CD4-positive, alpha-beta T cell (primary cell): ENCODE measurements around the gene SCRT2. TPM values are rescaled to one million over a fixed set of nuclear protein-coding genes. Genes with fewer than 3 reads are reported as not detected.
A peak's percentile ranks its signal among the peaks of the same experiment; 100 is the strongest.
"Not testable (repeated sequence)": the region's sequence is repeated elsewhere in the genome, so short reads cannot be mapped to it uniquely, and the experiment has no call there.

Experiments
- ATAC-seq: fragments of 200-7000 bp; cut with Tn5 transposase; one replicate; pipeline ENCODE4 v1.10.0; 2022; ENCODE audit warnings: mild to moderate bottlenecking; ENCODE audit not compliant: poor library complexity
- CTCF ChIA-PET: fragments of 350-600 bp; sonication (Branson Sonifier 250); formaldehyde crosslinking; loops from one replicate; lab custom pipeline; 2021; ENCODE audit warnings: antibody characterized with exemption, inconsistent platforms; lab: Charles Lee
- POLR2A ChIA-PET: fragments of 350-600 bp; sonication (Branson Sonifier 250); formaldehyde crosslinking; loops from one replicate; lab custom pipeline; 2021; ENCODE audit warnings: antibody characterized with exemption, inconsistent platforms; lab: Charles Lee
- DNase-seq, 14 experiments: peaks; one replicate each; pipeline ENCODE4 v3.0.0-alpha.2; 2013 to 2020; ENCODE audit warnings: mixed read lengths in 2 of 14
- H3K27ac ChIP-seq, 2 donors: one replicate each; pipeline versions ENCODE4 v1.5.1 to v1.7.0; 2013; ENCODE audit warnings: low read length in 2 of 2, low read depth in 1 of 2, mild to moderate bottlenecking in 1 of 2
- H3K27me3 ChIP-seq, 2 experiments: 1 replicate in 1 of 2; 2 replicates in 1 of 2; pipeline versions ENCODE4 v1.6.1 to v1.7.0; 2013; ENCODE audit warnings: low read length in 2 of 2, control low read depth in 1 of 2, mild to moderate bottlenecking in 1 of 2, moderate library complexity in 1 of 2; ENCODE audit not compliant: insufficient read depth in 2 of 2, control insufficient read depth in 1 of 2
- H3K36me3 ChIP-seq: one replicate; pipeline ENCODE4 v1.6.1; 2013; ENCODE audit warnings: low read length, control low read depth; ENCODE audit not compliant: insufficient read depth
- H3K4me1 ChIP-seq: one replicate; pipeline ENCODE4 v1.6.1; 2013; ENCODE audit warnings: low read length, control low read depth; ENCODE audit not compliant: insufficient read depth
- H3K4me3 ChIP-seq: one replicate; pipeline ENCODE4 v1.5.1; 2013; ENCODE audit warnings: mild to moderate bottlenecking, low read length, moderate library complexity
- H3K9me3 ChIP-seq, 2 experiments: 1 replicate in 1 of 2; 2 replicates in 1 of 2; pipeline versions ENCODE4 v1.6.1 to v1.7.0; 2013; ENCODE audit warnings: low read length in 2 of 2, mild to moderate bottlenecking in 2 of 2, control low read depth in 1 of 2, moderate library complexity in 1 of 2; ENCODE audit not compliant: control insufficient read depth in 1 of 2, insufficient read depth in 1 of 2
- H3K27ac Mint-ChIP-seq: one replicate; pipeline ENCODE4 v1.8.0; 2020; ENCODE audit warnings: mixed read lengths
- H3K27me3 Mint-ChIP-seq: one replicate; pipeline ENCODE4 v1.8.0; 2021; ENCODE audit warnings: mixed read lengths
- H3K36me3 Mint-ChIP-seq: one replicate; pipeline ENCODE4 v1.8.0; 2021; ENCODE audit warnings: low read depth, mixed read lengths
- H3K4me1 Mint-ChIP-seq: one replicate; pipeline ENCODE4 v1.8.0; 2021; ENCODE audit warnings: low read depth, mixed read lengths
- H3K4me3 Mint-ChIP-seq: one replicate; pipeline ENCODE4 v1.8.0; 2020; ENCODE audit warnings: mild to moderate bottlenecking, mixed read lengths
- H3K9me3 Mint-ChIP-seq: one replicate; pipeline ENCODE4 v1.8.0; 2020; ENCODE audit warnings: mixed read lengths
- CTCF ChIP-seq: fragments of 200-600 bp; IDR thresholded peaks from one replicate; pipeline ENCODE4 v1.8.0; 2022; ENCODE audit warnings: antibody characterized with exemption, mild to moderate bottlenecking
- intact Hi-C, 2 experiments: fragments of 100-400 bp; cut with DNase I in 1 of 2; cut with micrococcal nuclease in 1 of 2; formaldehyde crosslinking; loops; one replicate each; pipeline versions ENCODE4 v1.15.1 to v1.9.0; 2023 to 2025; cut with DNase I, micrococcal nuclease
- total RNA-seq, 174 experiments: library from RNA in 2 of 174; stranded (reverse) in 2 of 174; gene quantifications; one replicate each; pipeline ENCODE4 v1.2.3 and lab custom pipeline; 2021 to 2026

The SCRT2 gene
- total RNA-seq, 2 experiments from 2014 or later, result not detected

DNA sequence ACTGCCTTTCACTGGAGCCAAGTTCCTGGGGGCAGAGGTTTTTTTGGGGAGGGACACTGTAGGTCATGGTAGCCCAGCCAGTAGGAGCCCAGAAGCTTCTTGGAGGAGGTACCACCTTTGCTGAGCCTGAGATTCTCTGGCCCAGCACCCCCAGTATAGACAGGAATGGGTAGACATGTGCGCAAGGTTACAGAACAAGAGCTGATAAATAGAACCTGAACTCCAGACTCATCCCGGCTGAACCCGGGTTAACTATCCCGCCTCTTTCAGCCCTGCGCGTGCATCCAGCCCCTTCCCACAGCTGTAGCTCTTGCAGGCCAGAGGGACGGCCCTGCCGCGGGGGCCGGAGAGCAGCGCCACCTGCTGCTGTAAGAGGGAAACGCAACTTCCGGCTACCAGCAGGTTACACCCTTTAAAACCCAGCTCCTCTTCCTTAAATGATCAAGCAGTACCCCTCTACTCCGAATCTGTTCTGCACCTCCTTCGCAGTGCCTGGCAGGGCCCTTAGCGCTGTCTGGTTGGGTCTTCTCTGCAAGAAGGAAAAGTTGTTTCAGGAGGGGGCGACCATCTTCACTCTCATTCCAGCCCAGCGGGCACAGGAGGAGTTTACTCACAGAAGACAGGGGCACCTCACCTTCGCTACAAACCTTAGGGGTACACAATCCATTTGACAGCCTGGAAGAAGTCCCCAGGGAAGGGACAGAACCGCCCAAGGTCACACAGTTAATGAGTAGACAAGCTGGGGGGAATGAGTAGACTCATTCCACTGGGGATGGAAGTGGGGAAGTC lies 30.1 kb downstream of the SCRT2 start:
- peak; percentile 69 for ATAC-seq
- POLR2A ChIA-PET, result no interaction called here
- H3K4me1 Mint-ChIP-seq, result peaks cover 22% of the 10 kb centered on the region
- H3K27me3 Mint-ChIP-seq, result peaks cover 21% of the 10 kb centered on the region
- intact Hi-C loops, result loop anchor here (2.0 to 5.0 kb wide), 3 partner anchors 98 to 291 kb away; no protein-coding TSS in a partner anchor
- Histone ChIP-seq H3K4me1 (peaks cover 17% of the 10 kb centered on the region), H3K27me3 (peaks cover 12 to 14% of the 10 kb centered on the region in 2 experiments), H3K4me3 (no peak overlapping the region), H3K36me3 (peaks cover 13% of the 10 kb centered on the region), H3K27ac (no peak overlapping the region), H3K9me3 (peaks cover 0 to 3% of the 10 kb centered on the region in 2 experiments)
- CTCF ChIA-PET, result interaction anchor here (0.6 to 1.3 kb wide), 8 partner anchors 9 to 291 kb away, joined by 3 to 10 read pairs (median 4); no protein-coding TSS in a partner anchor
- no peaks in the 10 kb centered on the region for H3K9me3 Mint-ChIP-seq
- no peak overlapping the region for H3K4me3 Mint-ChIP-seq
- no peak overlapping the region for H3K27ac Mint-ChIP-seq
- peak; percentile 95 for TF ChIP-seq CTCF
- peaks cover 12% of the 10 kb centered on the region for H3K36me3 Mint-ChIP-seq
- DNase-seq, result peak; percentile 28 to 80 (median 52)

DNA sequence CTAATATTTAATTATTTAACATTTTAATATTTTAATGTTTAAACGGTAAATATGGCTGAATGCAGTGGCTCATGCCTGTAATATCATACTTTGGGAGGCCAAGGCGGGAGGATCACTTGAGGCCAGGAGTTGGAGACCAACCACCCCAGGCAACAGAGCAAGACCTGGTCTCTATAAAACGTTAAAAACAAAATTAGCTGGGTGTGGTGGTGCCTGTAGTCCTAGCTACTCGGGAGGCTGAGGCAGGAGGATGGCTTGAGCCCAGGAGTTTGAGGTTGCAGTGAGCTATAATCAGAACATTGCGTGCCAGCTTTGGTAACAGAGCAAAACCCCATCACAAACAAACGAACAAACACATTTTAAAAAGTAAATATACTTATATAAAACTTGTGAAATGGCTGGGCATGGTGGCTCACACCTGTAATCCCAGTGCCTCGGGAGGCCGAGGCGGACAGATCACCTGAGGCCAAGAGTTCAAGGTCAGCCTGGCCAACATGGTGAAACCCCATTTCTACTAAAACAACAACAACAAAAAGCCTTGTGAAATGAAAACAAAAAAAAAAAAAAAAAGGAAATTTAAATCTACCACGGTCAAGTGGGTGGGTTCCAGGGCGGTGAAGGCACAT lies 30.8 kb downstream of the SCRT2 start:
- no peak for TF ChIP-seq CTCF
- ChIA-PET POLR2A (no interaction called here), CTCF (interaction anchor here (1.0 to 1.3 kb wide), 6 partner anchors 8 to 290 kb away, joined by 3 to 10 read pairs (median 4); no protein-coding TSS in a partner anchor)
- Mint-ChIP-seq H3K4me3 (no peak overlapping the region), H3K27ac (no peak overlapping the region), H3K9me3 (no peaks in the 10 kb centered on the region), H3K36me3 (peaks cover 7% of the 10 kb centered on the region), H3K4me1 (peaks cover 18% of the 10 kb centered on the region), H3K27me3 (peaks cover 21% of the 10 kb centered on the region)
- Histone ChIP-seq H3K27me3 (peaks cover 12 to 14% of the 10 kb centered on the region in 2 experiments), H3K9me3 (peaks cover 0 to 3% of the 10 kb centered on the region in 2 experiments), H3K27ac (no peak overlapping the region), H3K4me1 (peaks cover 17% of the 10 kb centered on the region), H3K4me3 (no peak overlapping the region), H3K36me3 (peaks cover 13% of the 10 kb centered on the region)
- ATAC-seq (no peak), DNase-seq (no peak)
- intact Hi-C loops, result loop anchor here (2.0 to 5.0 kb wide), 3 partner anchors 98 to 290 kb away; no protein-coding TSS in a partner anchor

- Mint-ChIP-seq H3K27ac (no peak overlapping the region), H3K4me1 (peaks cover 16% of the 10 kb centered on the region), H3K27me3 (peaks cover 21% of the 10 kb centered on the region), H3K36me3 (no peaks in the 10 kb centered on the region), H3K9me3 (no peaks in the 10 kb centered on the region), H3K4me3 (no peak overlapping the region)
- H3K27ac ChIP-seq, result no peak overlapping the region
- peaks cover under 1% of the 10 kb centered on the region for H3K36me3 ChIP-seq
- no peak overlapping the region for H3K4me3 ChIP-seq
- peaks cover 17% of the 10 kb centered on the region for H3K4me1 ChIP-seq
- DNase-seq (no peak), ATAC-seq (no peak)
- ChIA-PET POLR2A (no interaction called here), CTCF (no interaction called here)
- intact Hi-C loops, result no loop called here
- no peak for TF ChIP-seq CTCF
- H3K27me3 ChIP-seq, result peaks cover 12 to 14% of the 10 kb centered on the region in 2 experiments
- H3K9me3 ChIP-seq, result no peaks in the 10 kb centered on the region
These were observed 33.0 kb downstream of the SCRT2 start for GRCh38 chr20:642398-643174.

GRCh38 chr20:642013-642397 lies 33.6 kb downstream of the SCRT2 start:
- H3K36me3 ChIP-seq, ATAC-seq, H3K27ac Mint-ChIP-seq, H3K9me3 Mint-ChIP-seq, POLR2A ChIA-PET, H3K9me3 ChIP-seq, H3K4me3 Mint-ChIP-seq, H3K27ac ChIP-seq, CTCF ChIA-PET, H3K36me3 Mint-ChIP-seq, H3K4me3 ChIP-seq, DNase-seq, intact Hi-C loops: not testable (repeated sequence)
- H3K4me1 ChIP-seq, result peaks cover 17% of the 10 kb centered on the region
- Mint-ChIP-seq H3K27me3 (peaks cover 21% of the 10 kb centered on the region), H3K4me1 (peaks cover 16% of the 10 kb centered on the region)
- H3K27me3 ChIP-seq, result peaks cover 12 to 14% of the 10 kb centered on the region in 2 experiments
